Stimulated activated CD4-positive, alpha-beta T cell treated with anti-CD3 and anti-CD28 coated beads, Interleukin-1b, Interleukin-23, amount 100 ng/mL, for 24 hours (primary cell): ENCODE measurements around the gene CDH13.

ENCODE experiments used
- DNase-seq, 4 experiments: peaks; one replicate each; pipeline ENCODE4 v3.0.0-alpha.2; 2020; ENCODE audit warnings: low read depth in 4 of 4, low spot score in 1 of 4

CDH13 gene

DNA sequence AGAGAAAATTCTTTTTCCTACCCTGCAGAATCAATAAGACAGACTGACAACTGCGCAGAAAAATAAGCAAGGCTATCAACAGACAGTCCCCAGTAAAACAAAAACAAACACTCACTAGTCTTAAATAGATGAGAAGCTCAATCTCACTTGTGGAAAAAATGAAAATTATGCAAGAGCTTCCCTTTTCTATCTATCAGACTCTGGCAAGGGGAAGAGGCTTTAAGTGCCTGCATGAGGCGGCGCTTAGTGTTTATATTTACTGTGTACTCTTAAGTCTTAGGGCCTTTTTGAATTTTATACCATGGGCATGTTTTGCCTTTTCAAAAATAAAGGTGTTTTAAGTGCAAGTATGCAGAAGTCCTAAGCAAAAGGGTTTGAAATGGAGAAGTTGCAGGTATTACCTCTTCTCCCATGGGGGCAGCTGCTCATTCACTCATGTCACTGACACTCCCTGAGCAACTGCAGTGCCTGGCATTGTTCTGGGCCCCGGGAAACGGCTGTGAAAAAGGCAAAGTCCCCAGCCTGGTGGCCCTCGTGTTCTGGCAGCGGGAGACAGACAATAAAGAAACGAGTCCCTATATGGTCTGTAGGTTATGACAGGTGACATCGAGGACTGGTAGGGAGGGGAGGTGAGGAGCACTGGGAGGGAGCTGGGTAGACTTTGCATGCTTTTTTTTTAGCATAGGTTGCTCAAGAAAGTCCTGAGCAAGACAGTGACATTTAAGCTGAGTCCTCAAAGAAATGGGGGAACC, 1216.2 kb downstream of the CDH13 start:
- DNase-seq, result no peak

DNA sequence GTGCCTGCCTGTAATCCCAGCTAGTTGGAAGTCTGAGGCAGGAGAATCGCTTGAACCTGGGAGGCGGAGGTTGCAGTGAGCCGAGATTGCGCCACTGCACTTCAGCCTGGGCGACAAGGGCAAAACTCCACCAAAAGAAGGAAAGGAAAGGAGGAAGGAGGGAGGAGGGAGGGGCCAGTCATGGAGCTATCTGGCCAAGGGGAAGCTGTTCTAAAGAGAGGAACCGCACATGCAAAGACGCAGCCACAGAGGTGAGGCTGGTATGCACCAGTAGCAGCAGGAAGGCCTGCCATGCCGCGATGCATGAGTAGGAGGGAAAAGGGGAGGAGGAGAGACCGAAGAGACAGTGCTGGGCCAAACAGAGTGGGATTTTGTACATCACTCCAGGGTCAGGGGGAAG, 1216.9 kb downstream of the CDH13 start:
- DNase-seq, result no peak

DNA sequence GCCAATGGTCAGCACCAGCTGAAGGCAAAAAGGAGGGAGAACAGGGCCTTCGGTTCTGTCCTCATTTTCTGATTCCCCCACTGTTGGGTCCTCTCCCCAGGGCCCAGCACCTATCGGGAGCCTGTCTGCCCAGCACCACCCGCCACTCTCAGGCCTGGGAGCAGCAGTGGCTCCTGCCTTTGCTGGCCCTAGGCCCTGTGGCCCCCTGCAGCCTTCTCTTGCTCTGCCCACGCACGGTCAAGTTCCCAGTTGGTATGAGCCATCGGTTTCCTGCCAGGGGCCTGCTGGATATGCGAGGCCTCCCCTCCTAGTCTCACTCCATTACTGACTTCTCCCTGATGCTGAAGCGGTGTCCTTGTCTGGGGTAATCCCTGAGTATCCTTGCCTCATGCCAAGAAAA, 1218.5 kb downstream of the CDH13 start:
- no peak for DNase-seq

DNA sequence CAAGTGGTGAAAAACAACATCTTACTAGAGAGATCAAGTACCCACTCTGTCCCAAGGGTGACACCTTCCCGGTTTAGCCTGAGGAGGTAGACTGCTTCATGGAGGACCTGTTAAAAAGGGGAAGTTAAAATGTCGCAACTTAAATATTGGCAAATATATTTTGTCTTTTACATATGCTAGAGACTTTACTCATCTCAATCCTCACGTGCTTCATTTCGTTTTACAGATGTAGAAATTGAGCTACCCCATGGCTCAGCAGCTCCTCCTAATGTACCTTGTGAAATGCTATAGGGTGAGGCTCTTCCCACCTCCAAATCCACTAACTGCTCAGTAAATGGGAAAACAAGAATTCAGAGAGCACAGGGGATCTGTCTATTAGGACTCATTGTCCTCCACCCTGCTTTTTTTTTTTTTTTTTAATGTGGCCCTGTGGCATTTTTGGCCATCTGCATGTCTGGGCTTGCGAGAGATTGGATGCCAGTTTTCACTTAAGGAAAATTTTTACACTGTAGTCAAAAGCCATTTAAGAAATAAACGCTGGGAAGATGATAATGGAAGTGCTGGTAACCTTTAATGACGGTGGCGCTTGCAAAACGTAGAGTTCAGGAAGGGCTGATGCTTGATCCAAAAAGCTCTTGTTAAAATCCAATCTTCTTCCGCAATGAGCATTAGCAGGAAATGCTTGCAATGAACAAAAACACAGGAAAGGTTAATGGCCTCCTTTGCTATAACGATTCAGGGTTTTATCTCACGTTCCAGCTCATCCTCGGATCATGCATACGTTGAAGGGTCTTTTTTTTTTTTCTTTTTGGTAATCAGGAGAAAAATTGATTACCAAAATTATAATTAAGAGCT, 1220.8 kb downstream of the CDH13 start:
- DNase-seq, result no peak

DNA sequence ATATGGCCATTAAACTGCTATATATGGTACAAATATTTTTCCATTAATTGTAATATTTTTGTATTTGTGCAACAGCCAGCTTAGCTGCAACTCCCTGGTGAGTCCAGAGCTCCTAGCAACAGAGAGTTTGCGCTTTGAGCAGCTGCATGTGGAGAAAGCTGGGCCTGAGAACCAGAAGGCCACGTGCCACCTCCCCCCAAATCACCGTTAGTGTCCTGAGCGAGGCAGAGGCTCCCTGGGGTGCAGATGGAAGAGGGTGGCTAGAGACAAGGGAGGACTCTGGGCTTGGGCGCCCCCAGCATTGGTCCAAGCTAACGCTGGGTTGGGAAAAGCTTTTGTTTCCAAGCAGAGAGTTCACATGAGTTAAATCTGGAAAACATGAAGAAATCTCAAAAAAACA, 1222.7 kb downstream of the CDH13 start:
- DNase-seq, result no peak
